ENCODE results near the gene KLF16.
"Not testable (repeated sequence)": the region's sequence is repeated elsewhere in the genome, so short reads cannot be mapped to it uniquely, and the experiment has no call there.

The KLF16 gene

DNA sequence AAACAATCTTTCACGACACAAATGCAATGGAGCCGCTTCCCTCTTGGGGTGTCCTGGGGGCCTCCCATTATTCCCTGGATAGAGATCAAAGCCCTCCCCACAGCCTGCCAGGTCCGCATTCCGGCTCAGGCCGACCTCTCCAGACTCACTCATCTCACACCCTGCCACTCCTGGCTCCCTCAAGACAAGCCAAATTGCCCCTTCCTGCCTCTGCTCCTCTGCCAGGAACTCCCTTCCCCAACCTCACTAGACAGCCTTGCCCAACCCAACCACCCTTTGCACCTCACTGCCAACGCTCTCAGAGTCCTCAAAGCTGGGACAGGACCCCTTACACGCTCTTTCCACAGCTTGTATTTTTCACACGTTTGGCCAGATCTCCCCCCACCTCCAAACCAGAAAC is 20.4 kb upstream of the KLF16 start:
- DNase-seq, result peak; percentile 30 to 37

DNA sequence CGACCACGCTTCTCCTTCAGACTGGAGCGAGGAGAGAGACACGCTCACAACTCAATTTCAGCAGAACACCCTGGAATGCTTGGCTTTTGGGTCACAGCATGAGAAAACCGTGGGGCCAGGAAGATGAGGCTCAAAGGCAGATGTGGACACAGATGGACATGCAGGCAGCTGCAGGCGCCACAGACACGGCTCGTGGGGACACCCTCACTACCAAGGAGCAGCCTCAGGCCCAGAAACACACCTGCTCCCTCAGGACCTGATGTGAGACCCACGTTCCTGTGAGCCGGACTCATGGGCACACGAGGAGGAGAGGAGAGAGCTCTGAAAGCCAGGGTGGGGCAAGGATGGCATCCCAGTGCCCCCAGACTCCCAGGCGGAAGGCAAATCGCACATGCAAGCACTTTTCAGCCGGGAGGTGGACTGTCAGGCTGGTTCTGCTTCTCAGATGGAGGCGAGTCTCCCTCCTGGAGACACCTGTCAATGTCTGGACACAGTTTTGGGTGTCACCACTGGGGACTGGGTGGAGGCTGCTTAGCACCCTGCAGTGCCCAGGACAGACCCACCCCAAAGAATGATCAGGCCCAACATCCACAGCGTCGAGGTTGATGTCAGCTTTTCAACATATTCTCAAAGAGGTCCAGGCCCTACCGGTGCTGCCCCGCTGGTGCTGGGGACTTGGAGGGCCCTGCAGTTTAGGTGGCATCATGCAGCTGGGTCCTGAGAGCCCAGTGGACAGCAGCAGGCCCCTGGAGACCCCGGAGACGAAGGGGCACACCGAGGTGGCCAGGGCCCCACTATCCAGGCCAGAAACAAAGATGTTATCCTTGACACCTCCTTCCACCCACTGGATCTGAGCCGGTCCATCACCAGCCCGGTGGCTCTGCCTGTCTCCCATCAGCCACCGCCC is 19.7 kb upstream of the KLF16 start:
- DNase-seq, result peak; percentile 28 to 30

DNA sequence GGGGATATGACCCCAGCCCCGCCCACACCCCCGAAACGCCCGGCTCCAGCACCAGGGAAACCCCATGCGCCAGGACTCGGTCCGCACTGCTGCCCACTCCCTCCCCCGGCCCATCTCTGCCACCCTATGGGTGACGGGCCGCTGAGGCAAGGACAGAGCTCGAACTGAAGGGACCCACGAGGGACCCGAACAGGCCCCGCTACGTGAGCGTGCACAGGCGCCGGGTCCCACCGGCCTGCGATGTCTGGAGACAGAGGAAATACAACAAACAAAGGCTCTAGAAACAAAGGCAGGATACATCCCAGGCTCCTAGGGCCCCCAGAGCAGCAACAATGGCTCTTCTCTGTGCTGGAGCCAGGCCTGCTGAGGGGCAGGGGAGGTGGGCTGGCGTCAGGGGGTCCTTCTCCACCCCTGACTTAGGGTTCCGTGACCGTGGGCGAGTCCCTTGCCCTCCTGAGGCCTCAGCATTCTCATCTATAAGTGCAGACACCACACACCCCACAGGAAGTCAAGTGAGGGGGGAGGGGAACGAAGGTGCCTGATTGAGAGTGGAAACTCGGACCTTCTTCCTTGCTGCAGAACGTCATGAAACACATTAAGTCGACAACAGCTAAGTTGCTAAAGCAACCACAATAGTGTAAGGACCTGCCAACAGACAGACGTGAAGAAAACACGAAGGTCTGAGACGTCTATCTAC is 18.9 kb upstream of the KLF16 start:
- peak; percentile 78 to 80 for DNase-seq

GRCh38 chr19:1881393-1882088 is 18.2 kb upstream of the KLF16 start:
- not testable (repeated sequence) for DNase-seq

DNA sequence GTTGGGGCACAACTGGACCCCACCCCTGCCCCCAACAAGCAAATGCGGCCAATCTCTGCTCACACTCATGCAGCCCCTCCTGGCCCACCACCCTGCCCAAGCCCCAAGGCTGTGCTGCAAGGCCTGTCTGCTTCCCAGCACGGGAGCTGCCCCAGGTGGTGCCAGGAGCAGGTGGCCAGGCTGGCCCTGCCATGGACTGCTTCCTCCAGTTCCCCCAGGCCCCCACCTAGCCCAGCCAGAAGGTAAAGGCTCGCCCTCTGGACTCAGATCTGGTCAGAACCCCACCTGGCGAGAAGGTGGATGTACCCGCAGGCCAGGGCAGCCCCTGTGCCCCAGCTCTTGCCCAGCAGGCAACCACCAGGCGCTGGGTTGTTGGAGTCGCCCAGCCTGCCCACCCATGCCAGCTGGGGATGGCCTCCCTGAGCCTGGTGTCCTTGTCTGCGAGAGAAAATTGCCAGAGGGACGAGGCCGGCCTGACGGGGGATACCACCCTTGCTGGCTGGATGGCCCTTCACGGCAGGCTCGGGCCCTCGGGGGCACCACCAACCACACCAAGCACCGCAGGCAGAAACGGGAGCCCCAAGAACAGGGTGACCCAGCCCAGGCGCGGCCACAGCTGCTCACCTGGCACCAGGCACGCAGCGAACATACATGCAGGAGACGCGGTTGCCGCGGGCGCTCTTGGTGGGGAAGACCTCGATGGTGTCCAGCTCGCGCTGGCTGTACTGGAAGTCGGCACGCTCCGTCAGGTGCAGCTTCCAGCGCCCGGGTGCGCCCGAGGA is 17.4 kb upstream of the KLF16 start:
- DNase-seq, result no peak

- not testable (repeated sequence) for DNase-seq
Measured at GRCh38 chr19:1879982-1880381, 16.6 kb upstream of the KLF16 start.

DNA sequence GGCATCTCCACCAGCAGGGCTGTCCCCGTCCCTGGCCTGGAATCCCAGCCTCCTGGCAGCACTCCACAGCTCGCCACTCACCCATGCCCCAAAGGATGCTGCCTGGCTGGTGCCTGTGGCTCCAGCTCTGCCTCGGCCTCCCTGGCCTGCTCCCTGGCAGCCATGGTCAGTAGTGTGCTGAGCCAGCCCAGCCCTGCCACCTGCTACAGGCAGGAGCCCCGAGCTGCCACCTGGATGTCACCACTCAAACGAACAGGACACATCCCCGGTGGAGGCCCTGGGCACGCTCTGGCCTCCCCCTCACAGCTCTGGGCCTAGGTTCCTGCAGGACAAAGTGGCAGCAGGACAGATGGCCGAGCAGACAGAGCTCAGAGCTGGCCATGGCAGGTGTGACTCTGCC is 15.2 kb upstream of the KLF16 start:
- DNase-seq, result not testable (repeated sequence)

- DNase-seq, result not testable (repeated sequence)
Measured at GRCh38 chr19:1877280-1877660, 13.9 kb upstream of the KLF16 start.

GRCh38 chr19:1876496-1877279 is 13.3 kb upstream of the KLF16 start:
- DNase-seq, result peak in 1 of 2 experiments; percentile 27

DNA sequence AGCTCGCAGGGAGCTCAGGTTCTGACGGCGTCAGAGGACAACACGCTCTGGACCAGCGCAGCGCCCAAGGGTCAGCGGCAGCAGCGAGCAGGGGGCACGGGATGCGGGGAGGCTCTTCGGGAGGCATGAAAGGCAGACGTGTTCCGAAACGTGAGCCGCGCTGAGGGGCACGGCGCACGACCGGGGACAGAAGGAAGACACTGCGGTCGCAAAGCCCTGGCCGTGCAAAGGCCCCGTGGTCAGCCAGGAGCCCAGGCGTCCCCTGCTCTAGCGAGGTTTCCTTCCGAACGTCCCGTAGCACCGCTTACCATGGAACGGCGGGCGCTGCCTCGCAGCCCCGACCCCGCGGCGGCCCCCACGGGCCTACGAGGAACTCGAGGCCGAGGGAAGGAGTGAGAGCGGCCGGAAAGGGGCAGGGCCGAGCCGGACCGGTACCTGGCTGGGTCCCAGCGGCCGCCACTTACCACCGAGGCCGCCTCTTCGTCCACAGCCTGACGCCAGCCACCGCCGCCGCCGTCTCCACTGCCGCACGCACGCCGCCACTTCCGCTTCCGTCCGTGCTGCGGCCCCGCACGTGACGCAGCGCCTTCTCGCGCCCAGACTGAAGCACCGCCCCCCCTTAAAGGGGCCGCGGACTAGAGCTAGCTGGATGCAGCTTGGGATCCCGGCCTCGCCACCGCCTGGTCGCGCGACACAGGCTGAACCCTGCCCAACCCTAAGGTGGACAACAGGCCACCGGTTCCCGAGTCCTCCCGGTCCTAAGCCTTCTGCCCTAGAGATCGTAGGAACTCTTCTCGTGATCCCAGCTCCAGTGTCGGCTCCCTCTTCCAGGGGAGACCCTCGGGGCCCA is 12.5 kb upstream of the KLF16 start:
- DNase-seq, result peak; percentile 90 to 93

DNA sequence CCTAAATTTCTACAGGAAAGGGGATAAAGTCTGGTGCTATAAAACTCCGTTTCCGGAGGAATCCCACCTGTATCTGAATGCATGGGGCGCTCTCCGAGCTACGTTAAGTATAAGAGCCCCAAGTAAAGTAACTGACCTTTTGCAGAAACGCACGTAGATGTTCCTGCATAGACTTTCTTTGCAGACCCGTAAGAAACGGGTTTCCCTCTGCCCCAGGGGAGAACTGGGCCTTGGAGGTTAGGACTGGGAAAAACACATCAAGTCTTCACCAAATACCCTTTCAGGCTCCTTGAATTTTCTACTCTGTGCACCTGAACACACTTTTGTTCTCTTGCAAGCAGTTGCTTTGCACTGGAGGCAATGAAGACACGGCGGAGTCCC is 11.9 kb upstream of the KLF16 start:
- peak; percentile 54 to 56 for DNase-seq

DNA sequence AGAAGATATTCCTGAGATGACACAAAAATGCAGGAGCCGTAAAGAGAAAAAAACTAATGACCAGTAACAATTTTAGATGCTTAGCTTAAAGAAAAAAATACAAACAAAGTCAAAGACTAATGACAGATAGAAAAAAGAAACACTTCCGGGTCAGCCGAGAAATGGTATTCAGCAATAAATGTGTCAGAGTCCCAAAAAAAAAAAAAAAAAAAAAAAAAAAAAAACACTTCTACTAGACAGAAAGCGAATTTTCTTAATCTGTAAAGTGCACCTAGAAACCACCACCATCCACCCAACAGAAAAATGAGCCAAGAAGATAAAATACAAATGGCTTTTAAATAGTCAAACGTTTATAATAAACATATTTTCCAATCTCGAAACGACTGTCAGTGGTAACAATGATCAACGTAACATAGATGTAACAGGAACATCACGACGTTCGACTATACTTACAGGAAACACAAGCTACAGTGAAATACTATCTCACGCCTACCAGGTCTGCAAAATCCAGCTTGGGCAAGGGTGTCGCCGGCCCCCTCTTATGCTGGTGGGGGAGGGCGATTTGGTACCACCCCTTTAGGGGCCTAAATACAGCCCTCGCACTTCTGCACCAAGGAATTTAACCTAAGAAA is 11.3 kb upstream of the KLF16 start:
- peak in 1 of 2 experiments; percentile 41 for DNase-seq

DNA sequence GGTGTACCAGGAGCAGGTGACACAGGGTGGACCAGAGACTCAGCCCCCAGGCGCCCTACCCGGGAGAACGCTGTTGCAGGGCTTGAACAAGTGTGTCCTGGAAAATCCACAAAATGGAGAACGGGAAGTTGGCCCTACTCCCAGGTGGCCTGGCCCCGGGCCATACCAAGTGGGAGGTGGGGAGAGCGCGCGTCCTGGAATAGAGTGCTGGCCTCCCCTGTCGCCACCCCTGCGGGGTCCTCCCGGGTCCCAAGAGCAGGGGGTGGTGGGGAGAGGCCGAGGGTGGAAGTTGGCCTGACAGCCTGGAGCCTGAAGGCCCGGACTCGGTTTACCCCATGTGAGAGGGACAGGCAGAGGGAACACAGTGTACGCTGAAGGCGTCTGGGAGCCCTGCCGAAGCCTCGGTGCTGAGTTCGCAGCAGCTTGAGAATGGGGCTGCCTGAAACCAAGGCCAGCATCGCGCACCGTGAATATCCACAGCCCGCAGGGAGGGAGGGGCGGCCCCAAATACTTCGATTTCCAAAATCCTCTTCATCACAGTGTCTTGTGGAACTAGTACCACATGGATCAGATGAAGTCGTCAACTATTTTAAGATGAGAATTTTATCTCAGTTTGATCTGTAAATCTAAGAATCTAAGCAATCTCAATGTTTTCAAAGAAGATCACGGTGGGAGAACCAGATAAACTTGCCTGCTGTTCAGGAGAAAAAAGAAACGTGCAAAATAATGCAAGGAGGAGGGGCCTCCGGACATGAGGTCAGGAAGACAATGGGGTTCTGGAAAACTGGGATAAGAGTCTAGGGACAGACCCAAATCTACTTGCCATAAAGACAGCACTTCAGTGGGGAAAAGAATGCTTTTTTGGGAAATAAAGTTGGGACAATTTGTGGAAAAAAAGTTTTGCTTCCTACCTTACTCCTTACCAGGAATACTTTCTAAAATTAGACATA is 10.4 kb upstream of the KLF16 start:
- DNase-seq, result no peak

GRCh38 chr19:1872807-1873523 is 9.6 kb upstream of the KLF16 start:
- no peak for DNase-seq

DNA sequence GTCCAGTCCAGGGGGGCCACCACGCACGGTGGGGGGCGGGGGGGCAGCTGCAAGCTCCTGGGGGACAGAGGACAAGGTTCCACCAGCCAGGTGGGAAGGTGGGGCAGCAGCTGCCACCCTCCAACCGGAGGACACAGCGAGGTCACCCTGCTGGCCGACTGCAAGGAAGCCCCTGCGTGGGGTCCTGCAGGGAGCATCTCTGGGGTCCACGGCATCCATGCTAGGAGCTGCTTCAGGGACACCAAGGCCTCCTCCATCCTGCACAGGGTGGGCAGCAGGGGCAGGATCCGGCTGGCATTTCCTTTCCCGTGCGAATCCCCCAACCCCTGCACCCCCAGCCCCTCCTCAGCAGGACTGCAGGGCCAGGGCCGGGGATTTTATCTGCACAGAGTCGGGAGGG is 8.3 kb upstream of the KLF16 start:
- no peak for DNase-seq

DNA sequence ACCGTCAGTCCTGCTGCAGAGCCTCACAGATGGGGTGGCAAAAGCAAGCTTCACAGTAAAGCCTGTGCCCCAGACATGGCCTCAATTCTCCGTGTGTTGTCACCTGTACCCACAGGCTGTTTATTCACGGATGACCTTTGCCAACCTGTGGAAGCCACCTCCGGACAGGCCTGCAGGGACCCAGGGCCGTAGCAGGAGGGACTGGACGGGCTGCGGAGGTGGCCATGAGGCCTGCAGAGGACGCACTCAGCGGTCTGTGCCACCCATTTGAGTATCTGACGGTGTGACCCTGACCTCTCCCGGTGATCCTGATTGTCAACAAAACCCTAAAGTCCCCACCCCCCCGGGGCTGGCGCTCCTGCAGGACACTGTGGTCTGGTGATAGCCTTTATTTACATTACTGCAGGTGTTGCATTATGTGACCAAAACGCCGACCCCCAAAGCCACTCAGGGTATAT is 7.8 kb upstream of the KLF16 start:
- DNase-seq, result no peak

DNA sequence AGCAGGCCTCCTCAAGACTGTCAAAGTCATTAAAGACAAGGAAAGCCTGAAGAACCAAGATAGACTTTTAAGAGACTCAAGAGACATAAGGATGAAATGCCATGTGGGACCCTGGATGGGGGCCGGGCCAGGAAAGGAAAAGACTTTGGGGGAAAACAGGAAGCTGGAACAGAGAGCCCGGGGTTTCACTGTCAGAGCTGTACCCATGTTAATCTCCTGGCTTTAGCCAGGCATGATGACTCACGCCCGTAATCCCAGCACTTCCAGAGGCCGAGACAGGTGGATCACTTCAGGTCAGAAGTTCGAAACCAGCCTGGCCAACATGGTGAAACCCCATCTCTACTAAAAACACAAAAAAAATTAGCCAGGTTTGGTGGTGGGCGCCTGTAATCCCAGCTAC is 5.6 kb upstream of the KLF16 start:
- no peak for DNase-seq

GRCh38 chr19:1867349-1867724 is 4.0 kb upstream of the KLF16 start:
- no peak for DNase-seq
